ENCODE measurements around the gene ANKRD6.

Gene ANKRD6

GRCh38 chr6:89416796-89417195 is 16.2 kb upstream of the ANKRD6 start:
- no peak overlapping the region for H2AFZ ChIP-seq (ENCODE audit: low read length)
- DNase-seq (ENCODE audit: low spot score): no peak
- H2BK12ac ChIP-seq (ENCODE audit: low read length): no peak overlapping the region
- no peaks in the 10 kb centered on the region for H3K9me3 ChIP-seq (replicated peaks in 1 of 2; ENCODE audit: control insufficient read depth in 2 of 2, insufficient read depth in 1 of 2, low read depth in 1 of 2, low read length in 2 of 2)
- H3K36me3 ChIP-seq (replicated peaks in 1 of 2; ENCODE audit: control insufficient read depth in 2 of 2, insufficient read depth in 2 of 2, low read length in 2 of 2): no peaks in the 10 kb centered on the region
- H2BK120ac ChIP-seq (ENCODE audit: low read depth, low read length): no peak overlapping the region
- WGBS, 2 donors (ENCODE audit: extremely low coverage in 2 of 2, insufficient read length in 2 of 2, insufficient replicate concordance in 1 of 2): no CpG with 5 or more reads among the region's 1 CpG
- no peak overlapping the region for H2BK5ac ChIP-seq (ENCODE audit: low read length)
- no peak overlapping the region for H3K4ac ChIP-seq (ENCODE audit: low read length)
- H3K23ac ChIP-seq (ENCODE audit: low read depth, low read length, poor library complexity): no peak overlapping the region
- no peak overlapping the region for H3K9ac ChIP-seq (ENCODE audit: low read depth, low read length, poor library complexity)
- peaks cover 0 to 7% of the 10 kb centered on the region in 2 donors for H3K4me1 ChIP-seq (ENCODE audit: control insufficient read depth in 2 of 2, insufficient read depth in 1 of 2, low read depth in 1 of 2, low read length in 2 of 2)
- no peak overlapping the region for H3K4me2 ChIP-seq (ENCODE audit: insufficient read depth, low read length, poor library complexity, severe bottlenecking)
- no peak overlapping the region for H4K8ac ChIP-seq (ENCODE audit: low read depth, low read length)
- H4K91ac ChIP-seq (ENCODE audit: low read depth, low read length, poor library complexity): no peak overlapping the region
- no peak overlapping the region for H2BK15ac ChIP-seq (ENCODE audit: low read length)
- H3K4me3 ChIP-seq (ENCODE audit: low read length in 2 of 2): no peak overlapping the region
- no peak overlapping the region for H2AK5ac ChIP-seq (ENCODE audit: low read depth, low read length)
- H3K27me3 ChIP-seq (ENCODE audit: control insufficient read depth in 3 of 3, insufficient read depth in 3 of 3, low read depth in 1 of 3, low read length in 3 of 3): peaks cover 0 to 32% (median 11%) of the 10 kb centered on the region in 3 experiments
- H3K27ac ChIP-seq (replicated peaks; ENCODE audit: low read length): no peak overlapping the region
- H3K18ac ChIP-seq (ENCODE audit: low read length): no peak overlapping the region
- no peak overlapping the region for H3K14ac ChIP-seq (ENCODE audit: low read length)
- H3K79me1 ChIP-seq (ENCODE audit: low read depth, low read length): no peaks in the 10 kb centered on the region

DNA sequence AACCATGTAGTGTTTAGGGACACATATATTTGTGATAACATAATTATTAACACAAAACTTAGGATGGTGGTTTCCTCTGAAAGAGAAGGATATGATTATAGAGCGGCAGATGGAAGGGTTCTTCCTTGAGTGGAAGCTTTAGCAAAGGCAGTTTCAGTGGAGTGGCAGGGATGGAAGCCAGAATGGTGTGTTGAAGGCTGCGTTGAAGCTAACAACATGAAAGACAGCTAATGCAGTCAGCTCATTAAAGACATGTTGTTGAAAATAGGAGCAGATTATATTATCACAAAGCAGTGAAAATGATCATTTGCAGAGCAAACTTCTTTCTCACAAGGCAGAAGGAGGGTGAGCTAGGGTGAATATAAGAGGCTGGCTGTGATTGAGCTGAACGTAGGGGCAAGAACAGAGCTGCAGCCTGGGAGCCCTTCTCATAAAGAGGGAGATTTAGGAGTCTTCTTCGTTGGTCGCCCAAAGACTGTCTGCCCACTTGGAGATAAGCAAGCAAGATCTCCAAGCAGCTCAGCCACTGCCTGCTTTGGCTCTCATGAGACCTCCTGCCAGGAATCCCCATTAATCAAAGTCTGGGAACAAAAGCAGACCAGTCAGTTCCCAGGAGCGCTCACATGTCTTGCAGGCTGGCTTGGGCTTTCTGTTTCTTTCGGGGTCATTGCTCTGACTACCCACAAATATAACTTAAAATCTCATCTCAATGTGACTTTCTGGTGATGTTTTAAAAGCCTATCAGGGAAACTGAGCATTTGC is 2.6 kb upstream of the ANKRD6 start:
- Histone ChIP-seq H3K4me2 (ENCODE audit: insufficient read depth, low read length, poor library complexity, severe bottlenecking) (no peak overlapping the region), H2BK15ac (ENCODE audit: low read length) (no peak overlapping the region), H3K4me1 (ENCODE audit: control insufficient read depth in 2 of 2, insufficient read depth in 1 of 2, low read depth in 1 of 2, low read length in 2 of 2) (peaks cover 6 to 7% of the 10 kb centered on the region in 2 donors), H3K27me3 (ENCODE audit: control insufficient read depth in 3 of 3, insufficient read depth in 3 of 3, low read depth in 1 of 3, low read length in 3 of 3) (peaks cover 0 to 2% (median 0%) of the 10 kb centered on the region in 3 experiments), H3K23ac (ENCODE audit: low read depth, low read length, poor library complexity) (no peak overlapping the region), H3K9me3 (replicated peaks in 1 of 2; ENCODE audit: control insufficient read depth in 2 of 2, insufficient read depth in 1 of 2, low read depth in 1 of 2, low read length in 2 of 2) (no peaks in the 10 kb centered on the region), H4K91ac (ENCODE audit: low read depth, low read length, poor library complexity) (no peak overlapping the region), H2BK12ac (ENCODE audit: low read length) (no peak overlapping the region), H3K27ac (replicated peaks; ENCODE audit: low read length) (no peak overlapping the region), H3K36me3 (replicated peaks in 1 of 2; ENCODE audit: control insufficient read depth in 2 of 2, insufficient read depth in 2 of 2, low read length in 2 of 2) (no peaks in the 10 kb centered on the region), H3K18ac (ENCODE audit: low read length) (no peak overlapping the region), H3K79me1 (ENCODE audit: low read depth, low read length) (no peaks in the 10 kb centered on the region), H3K9ac (ENCODE audit: low read depth, low read length, poor library complexity) (no peak overlapping the region), H3K14ac (ENCODE audit: low read length) (no peak overlapping the region), H3K4me3 (ENCODE audit: low read length in 2 of 2) (no peak overlapping the region), H2AFZ (ENCODE audit: low read length) (peak overlapping the region; percentile 68), H2BK120ac (ENCODE audit: low read depth, low read length) (no peak overlapping the region), H4K8ac (ENCODE audit: low read depth, low read length) (no peak overlapping the region), H3K4ac (ENCODE audit: low read length) (no peak overlapping the region), H2AK5ac (ENCODE audit: low read depth, low read length) (no peak overlapping the region), H2BK5ac (ENCODE audit: low read length) (no peak overlapping the region)
- no peak for DNase-seq (ENCODE audit: low spot score)
- WGBS, 2 donors (ENCODE audit: extremely low coverage in 2 of 2, insufficient read length in 2 of 2, insufficient replicate concordance in 1 of 2): no CpG with 5 or more reads among the region's 7 CpGs

GRCh38 chr6:89433252-89434149 is 549 bp downstream of the ANKRD6 start:
- Histone ChIP-seq H3K27me3 (ENCODE audit: control insufficient read depth in 3 of 3, insufficient read depth in 3 of 3, low read depth in 1 of 3, low read length in 3 of 3) (no peaks in the 10 kb centered on the region), H3K23ac (ENCODE audit: low read depth, low read length, poor library complexity) (peak overlapping the region; percentile 9), H3K27ac (replicated peaks; ENCODE audit: low read length) (no peak overlapping the region), H2AFZ (ENCODE audit: low read length) (peak overlapping the region; percentile 94), H3K4me1 (ENCODE audit: control insufficient read depth in 2 of 2, insufficient read depth in 1 of 2, low read depth in 1 of 2, low read length in 2 of 2) (peaks cover 10 to 14% of the 10 kb centered on the region in 2 donors), H3K4me2 (ENCODE audit: insufficient read depth, low read length, poor library complexity, severe bottlenecking) (peak overlapping the region; percentile 71), H2BK120ac (ENCODE audit: low read depth, low read length) (no peak overlapping the region), H2BK15ac (ENCODE audit: low read length) (no peak overlapping the region), H2BK5ac (ENCODE audit: low read length) (peak overlapping the region; percentile 68), H2BK12ac (ENCODE audit: low read length) (no peak overlapping the region), H3K36me3 (replicated peaks in 1 of 2; ENCODE audit: control insufficient read depth in 2 of 2, insufficient read depth in 2 of 2, low read length in 2 of 2) (no peaks in the 10 kb centered on the region), H4K91ac (ENCODE audit: low read depth, low read length, poor library complexity) (no peak overlapping the region), H3K9ac (ENCODE audit: low read depth, low read length, poor library complexity) (peak overlapping the region; percentile 87), H3K4me3 (ENCODE audit: low read length in 2 of 2) (peak overlapping the region; percentile 64 to 94), H3K14ac (ENCODE audit: low read length) (peak overlapping the region; percentile 72), H3K18ac (ENCODE audit: low read length) (peak overlapping the region; percentile 96), H4K8ac (ENCODE audit: low read depth, low read length) (peak overlapping the region; percentile 24), H3K4ac (ENCODE audit: low read length) (peak overlapping the region; percentile 29), H2AK5ac (ENCODE audit: low read depth, low read length) (peak overlapping the region; percentile 15), H3K79me1 (ENCODE audit: low read depth, low read length) (no peaks in the 10 kb centered on the region), H3K9me3 (replicated peaks in 1 of 2; ENCODE audit: control insufficient read depth in 2 of 2, insufficient read depth in 1 of 2, low read depth in 1 of 2, low read length in 2 of 2) (no peaks in the 10 kb centered on the region)
- WGBS, 2 donors (ENCODE audit: extremely low coverage in 2 of 2, insufficient read length in 2 of 2, insufficient replicate concordance in 1 of 2): no CpG with 5 or more reads among the region's 80 CpGs
- DNase-seq (ENCODE audit: low spot score): no peak

DNA sequence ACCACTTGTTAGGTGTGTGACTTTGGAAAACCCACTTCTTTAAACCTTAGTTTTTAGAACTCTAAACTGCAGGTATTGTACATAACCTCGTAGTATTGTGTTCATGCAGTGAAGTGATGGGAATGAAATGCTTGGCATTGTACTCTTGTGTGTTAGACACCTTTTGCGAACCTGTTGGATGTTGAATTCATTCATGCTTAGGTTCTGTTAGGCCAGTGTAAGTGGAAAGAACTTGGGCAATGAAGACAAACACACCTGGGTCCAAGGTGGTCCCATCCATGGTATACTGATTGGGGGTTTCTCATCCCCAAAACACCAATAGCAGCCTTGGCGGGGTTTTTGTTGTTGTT is 1.2 kb downstream of the ANKRD6 start:
- H3K9me3 ChIP-seq (replicated peaks in 1 of 2; ENCODE audit: control insufficient read depth in 2 of 2, insufficient read depth in 1 of 2, low read depth in 1 of 2, low read length in 2 of 2): no peaks in the 10 kb centered on the region
- H2BK15ac ChIP-seq (ENCODE audit: low read length): no peak overlapping the region
- peaks cover 10 to 14% of the 10 kb centered on the region in 2 donors for H3K4me1 ChIP-seq (ENCODE audit: control insufficient read depth in 2 of 2, insufficient read depth in 1 of 2, low read depth in 1 of 2, low read length in 2 of 2)
- no peak for DNase-seq (ENCODE audit: low spot score)
- no peaks in the 10 kb centered on the region for H3K27me3 ChIP-seq (ENCODE audit: control insufficient read depth in 3 of 3, insufficient read depth in 3 of 3, low read depth in 1 of 3, low read length in 3 of 3)
- no peaks in the 10 kb centered on the region for H3K36me3 ChIP-seq (replicated peaks in 1 of 2; ENCODE audit: control insufficient read depth in 2 of 2, insufficient read depth in 2 of 2, low read length in 2 of 2)
- H3K18ac ChIP-seq (ENCODE audit: low read length): no peak overlapping the region
- H4K91ac ChIP-seq (ENCODE audit: low read depth, low read length, poor library complexity): no peak overlapping the region
- no peak overlapping the region for H3K23ac ChIP-seq (ENCODE audit: low read depth, low read length, poor library complexity)
- H3K14ac ChIP-seq (ENCODE audit: low read length): no peak overlapping the region
- no peak overlapping the region for H2AK5ac ChIP-seq (ENCODE audit: low read depth, low read length)
- no peaks in the 10 kb centered on the region for H3K79me1 ChIP-seq (ENCODE audit: low read depth, low read length)
- no peak overlapping the region for H3K9ac ChIP-seq (ENCODE audit: low read depth, low read length, poor library complexity)
- H2BK5ac ChIP-seq (ENCODE audit: low read length): no peak overlapping the region
- H3K4me3 ChIP-seq (ENCODE audit: low read length in 2 of 2): peak overlapping the region in 1 of 2 donors; percentile 64
- peak overlapping the region; percentile 71 for H3K4me2 ChIP-seq (ENCODE audit: insufficient read depth, low read length, poor library complexity, severe bottlenecking)
- WGBS, 2 donors (ENCODE audit: extremely low coverage in 2 of 2, insufficient read length in 2 of 2, insufficient replicate concordance in 1 of 2): no CpG with 5 or more reads among the region's 3 CpGs
- H2BK12ac ChIP-seq (ENCODE audit: low read length): no peak overlapping the region
- H2AFZ ChIP-seq (ENCODE audit: low read length): peak overlapping the region; percentile 94
- H2BK120ac ChIP-seq (ENCODE audit: low read depth, low read length): no peak overlapping the region
- H3K27ac ChIP-seq (replicated peaks; ENCODE audit: low read length): no peak overlapping the region
- no peak overlapping the region for H3K4ac ChIP-seq (ENCODE audit: low read length)
- H4K8ac ChIP-seq (ENCODE audit: low read depth, low read length): no peak overlapping the region
